Measurements from ENCODE around the gene ARHGAP18.
A peak's percentile ranks its signal among the peaks of the same experiment; 100 is the strongest.

The ARHGAP18 gene

DNA sequence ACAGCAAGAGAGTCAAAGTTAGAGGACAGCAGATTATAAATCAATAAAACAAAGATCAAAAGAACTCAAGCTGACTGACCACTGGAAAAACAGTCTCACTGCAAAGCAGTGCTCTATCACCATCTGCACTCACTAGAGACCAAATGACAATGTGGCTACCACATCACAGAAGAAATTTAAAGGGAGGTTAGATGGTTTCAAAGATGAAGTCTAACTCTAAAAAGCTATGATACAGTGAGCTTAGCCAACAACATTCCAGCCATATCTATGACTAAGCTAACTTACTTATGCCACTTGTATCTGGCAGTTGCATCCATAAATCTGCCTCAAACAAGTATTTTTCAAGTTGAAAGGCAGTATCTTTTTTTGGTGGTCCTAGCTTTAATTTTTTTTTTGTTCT is 68.6 kb downstream of the ARHGAP18 start:
- H3K4me1 ChIP-seq (ENCODE audit: control insufficient read depth in 5 of 5, insufficient read depth in 5 of 5, low read length in 5 of 5) = peaks cover 3 to 46% (median 21%) of the 10 kb centered on the region in 5 donors

DNA sequence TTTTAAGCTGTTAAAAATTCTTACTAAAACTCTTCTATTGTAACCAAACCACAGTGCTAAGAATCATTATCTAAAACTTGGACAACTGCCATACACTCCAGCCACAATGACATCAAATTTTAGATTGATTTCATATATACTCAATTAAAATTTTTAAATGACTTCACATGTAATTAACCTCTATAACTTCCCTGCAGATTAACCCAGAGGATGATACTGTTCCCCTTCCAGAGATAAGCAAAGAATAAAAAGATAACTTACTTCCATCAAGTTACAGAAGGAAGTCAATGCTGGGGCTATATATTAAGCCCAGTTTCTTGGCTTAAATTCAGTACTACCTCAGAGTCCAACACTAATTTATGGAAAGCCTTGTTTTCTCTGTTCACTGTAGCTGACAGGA is 71.3 kb downstream of the ARHGAP18 start:
- Histone ChIP-seq H3K9me3 (ENCODE audit: control insufficient read depth in 5 of 5, low read length in 5 of 5) (no peaks in the 10 kb centered on the region), H3K27me3 (ENCODE audit: control insufficient read depth in 5 of 5, insufficient read depth in 4 of 5, low read length in 5 of 5) (no peaks in the 10 kb centered on the region), H3K9ac (ENCODE audit: low read length in 5 of 5) (no peak overlapping the region), H3K4me3 (ENCODE audit: low read depth in 1 of 5, low read length in 5 of 5) (no peak overlapping the region), H3K36me3 (ENCODE audit: control insufficient read depth in 5 of 5, insufficient read depth in 5 of 5, low read length in 5 of 5) (peaks cover 6 to 21% (median 10%) of the 10 kb centered on the region in 5 donors), H3K27ac (ENCODE audit: low read depth, low read length) (no peak overlapping the region), H3K4me1 (ENCODE audit: control insufficient read depth in 5 of 5, insufficient read depth in 5 of 5, low read length in 5 of 5) (peaks cover 0 to 29% (median 0%) of the 10 kb centered on the region in 5 donors)

More for the DNA sequence above, 68.6 kb downstream of the ARHGAP18 start:
- Histone ChIP-seq H3K4me3 (ENCODE audit: low read depth in 1 of 5, low read length in 5 of 5) (no peak overlapping the region), H3K9ac (ENCODE audit: low read length in 5 of 5) (no peak overlapping the region), H3K9me3 (ENCODE audit: control insufficient read depth in 5 of 5, low read length in 5 of 5) (no peaks in the 10 kb centered on the region), H3K36me3 (ENCODE audit: control insufficient read depth in 5 of 5, insufficient read depth in 5 of 5, low read length in 5 of 5) (peaks cover 6 to 20% (median 10%) of the 10 kb centered on the region in 5 donors), H3K27me3 (ENCODE audit: control insufficient read depth in 5 of 5, insufficient read depth in 4 of 5, low read length in 5 of 5) (no peaks in the 10 kb centered on the region), H3K27ac (ENCODE audit: low read depth, low read length) (peak overlapping the region; percentile 16)

- no peaks in the 10 kb centered on the region for H3K27me3 ChIP-seq (ENCODE audit: control insufficient read depth in 5 of 5, insufficient read depth in 4 of 5, low read length in 5 of 5)
- H3K27ac ChIP-seq (ENCODE audit: low read depth, low read length) = no peak overlapping the region
- no peaks in the 10 kb centered on the region for H3K9me3 ChIP-seq (ENCODE audit: control insufficient read depth in 5 of 5, low read length in 5 of 5)
- H3K36me3 ChIP-seq (ENCODE audit: control insufficient read depth in 5 of 5, insufficient read depth in 5 of 5, low read length in 5 of 5) = peaks cover 6 to 24% (median 10%) of the 10 kb centered on the region in 5 donors
- H3K4me3 ChIP-seq (ENCODE audit: low read depth in 1 of 5, low read length in 5 of 5) = no peak overlapping the region
- no peak overlapping the region for H3K9ac ChIP-seq (ENCODE audit: low read length in 5 of 5)
- peaks cover 0 to 24% (median 0%) of the 10 kb centered on the region in 5 donors for H3K4me1 ChIP-seq (ENCODE audit: control insufficient read depth in 5 of 5, insufficient read depth in 5 of 5, low read length in 5 of 5)
Observed at GRCh38 chr6:129638055-129638684, 71.8 kb downstream of the ARHGAP18 start.

DNA sequence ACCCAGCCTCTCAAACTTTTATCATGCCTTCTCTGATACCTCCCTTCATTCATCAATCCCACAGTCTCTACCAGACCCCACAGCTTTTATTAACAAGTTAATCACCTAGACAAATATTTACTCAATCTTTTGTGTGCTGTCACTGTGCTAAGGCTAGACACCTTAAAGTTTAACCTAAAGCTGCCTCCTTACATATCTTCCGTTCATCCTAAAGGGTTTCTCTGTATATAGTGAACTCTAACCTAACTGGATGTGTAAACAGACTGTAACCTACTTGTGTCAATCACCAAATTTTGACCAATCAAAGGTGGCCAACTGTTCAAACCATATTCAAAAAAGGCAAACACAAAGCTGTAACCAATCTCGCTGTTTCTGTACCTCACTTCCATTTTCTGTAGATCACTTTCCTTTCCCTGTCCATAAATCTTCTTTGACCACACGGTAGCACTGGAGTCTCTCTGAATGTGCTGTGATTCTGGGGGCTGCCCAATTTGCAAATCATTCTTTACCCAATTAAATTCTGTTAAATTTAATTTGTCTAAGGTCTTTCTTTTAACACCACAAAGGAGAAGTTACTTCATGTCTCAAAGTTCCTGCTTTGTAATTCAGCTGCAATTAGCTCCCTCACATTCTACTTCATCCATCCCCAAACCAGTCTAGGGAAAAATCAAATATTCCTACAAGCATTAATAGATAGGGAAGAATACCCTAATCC is 72.5 kb downstream of the ARHGAP18 start:
- peaks cover 0 to 24% (median 0%) of the 10 kb centered on the region in 5 donors for H3K4me1 ChIP-seq (ENCODE audit: control insufficient read depth in 5 of 5, insufficient read depth in 5 of 5, low read length in 5 of 5)
- no peaks in the 10 kb centered on the region for H3K9me3 ChIP-seq (ENCODE audit: control insufficient read depth in 5 of 5, low read length in 5 of 5)
- no peak overlapping the region for H3K9ac ChIP-seq (ENCODE audit: low read length in 5 of 5)
- H3K27ac ChIP-seq (ENCODE audit: low read depth, low read length) = no peak overlapping the region
- H3K4me3 ChIP-seq (ENCODE audit: low read depth in 1 of 5, low read length in 5 of 5) = no peak overlapping the region
- peaks cover 6 to 26% (median 10%) of the 10 kb centered on the region in 5 donors for H3K36me3 ChIP-seq (ENCODE audit: control insufficient read depth in 5 of 5, insufficient read depth in 5 of 5, low read length in 5 of 5)
- H3K27me3 ChIP-seq (ENCODE audit: control insufficient read depth in 5 of 5, insufficient read depth in 4 of 5, low read length in 5 of 5) = no peaks in the 10 kb centered on the region

DNA sequence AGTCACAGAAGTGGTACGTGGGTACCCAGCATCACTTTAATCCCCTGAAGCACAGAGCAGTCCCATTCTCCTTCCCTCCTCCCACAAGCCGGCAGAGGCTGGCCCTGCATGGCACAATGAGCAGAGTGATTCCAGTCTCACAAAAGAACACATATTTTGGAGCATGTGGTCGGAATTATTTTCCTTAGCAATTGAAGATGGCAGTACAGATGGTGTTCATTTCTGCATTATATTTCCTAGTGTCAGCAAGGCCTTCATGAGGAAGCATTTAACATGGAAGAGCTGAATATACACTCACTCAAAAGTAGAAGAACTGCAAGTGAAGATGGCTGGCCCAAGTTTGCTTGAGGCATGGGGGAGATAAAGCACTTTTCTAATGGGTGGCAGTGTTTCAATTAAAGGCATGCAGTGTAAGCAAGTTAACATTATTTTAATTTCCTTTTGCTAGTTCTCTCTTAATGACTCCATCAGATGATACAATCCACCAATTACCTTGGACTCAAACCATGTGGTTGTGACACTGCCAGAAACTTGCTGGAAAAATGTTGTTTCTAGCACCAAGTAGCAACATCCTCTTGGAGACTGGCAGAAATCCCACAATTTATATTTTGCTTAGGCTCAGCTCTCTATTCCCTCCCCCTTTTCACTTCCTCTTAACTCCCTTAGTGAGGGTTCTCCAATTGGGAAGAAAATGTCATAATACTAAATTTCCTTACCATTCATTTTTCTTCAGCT is 74.4 kb downstream of the ARHGAP18 start:
- Histone ChIP-seq H3K27ac (ENCODE audit: low read depth, low read length) (no peak overlapping the region), H3K9me3 (ENCODE audit: control insufficient read depth in 5 of 5, low read length in 5 of 5) (no peaks in the 10 kb centered on the region), H3K4me1 (ENCODE audit: control insufficient read depth in 5 of 5, insufficient read depth in 5 of 5, low read length in 5 of 5) (peaks cover 0 to 24% (median 0%) of the 10 kb centered on the region in 5 donors), H3K9ac (ENCODE audit: low read length in 5 of 5) (no peak overlapping the region), H3K36me3 (ENCODE audit: control insufficient read depth in 5 of 5, insufficient read depth in 5 of 5, low read length in 5 of 5) (peaks cover 8 to 31% (median 11%) of the 10 kb centered on the region in 5 donors), H3K4me3 (ENCODE audit: low read depth in 1 of 5, low read length in 5 of 5) (no peak overlapping the region), H3K27me3 (ENCODE audit: control insufficient read depth in 5 of 5, insufficient read depth in 4 of 5, low read length in 5 of 5) (no peaks in the 10 kb centered on the region)

DNA sequence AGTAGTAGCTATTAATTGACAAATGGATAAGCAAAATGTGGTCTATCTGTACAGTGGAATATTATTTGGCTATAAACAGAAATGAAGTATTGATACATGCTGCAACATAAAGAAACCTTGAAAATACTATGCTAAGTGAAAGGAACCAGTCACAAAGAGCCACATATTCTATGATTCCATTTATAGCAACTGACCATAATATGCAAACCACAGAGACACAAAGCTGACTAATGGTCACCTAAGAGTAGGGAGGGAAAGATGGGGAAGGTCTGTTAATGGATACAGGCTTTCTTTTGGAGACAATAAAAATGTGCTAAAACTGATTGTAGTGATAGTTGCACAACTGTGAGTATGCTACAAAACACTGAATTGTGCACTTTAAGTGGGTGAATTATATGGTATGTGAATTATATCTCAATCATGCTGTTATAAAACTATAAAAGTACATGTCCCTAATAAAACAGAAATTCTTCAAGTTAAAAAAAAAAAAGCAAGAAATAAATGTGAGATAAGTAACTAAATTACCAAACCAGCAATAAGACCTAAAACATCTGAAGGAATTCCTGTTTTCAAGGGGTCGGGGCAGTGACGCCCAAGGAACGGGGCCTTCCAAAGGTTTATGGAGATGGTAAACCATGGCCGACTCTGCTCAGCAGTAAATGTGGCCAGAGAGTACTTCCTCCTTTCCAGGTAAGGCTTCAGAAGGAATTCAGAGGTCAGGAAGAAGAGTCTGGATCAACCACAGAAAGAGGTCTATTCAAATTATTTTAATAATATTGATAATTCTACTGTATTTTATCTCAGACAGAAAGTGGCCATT is 75.4 kb downstream of the ARHGAP18 start:
- no peaks in the 10 kb centered on the region for H3K27me3 ChIP-seq (ENCODE audit: control insufficient read depth in 5 of 5, insufficient read depth in 4 of 5, low read length in 5 of 5)
- H3K27ac ChIP-seq (ENCODE audit: low read depth, low read length) = no peak overlapping the region
- peaks cover 7 to 31% (median 11%) of the 10 kb centered on the region in 5 donors for H3K36me3 ChIP-seq (ENCODE audit: control insufficient read depth in 5 of 5, insufficient read depth in 5 of 5, low read length in 5 of 5)
- H3K9ac ChIP-seq (ENCODE audit: low read length in 5 of 5) = no peak overlapping the region
- H3K4me3 ChIP-seq (ENCODE audit: low read depth in 1 of 5, low read length in 5 of 5) = no peak overlapping the region
- no peaks in the 10 kb centered on the region for H3K9me3 ChIP-seq (ENCODE audit: control insufficient read depth in 5 of 5, low read length in 5 of 5)
- peaks cover 0 to 24% (median 0%) of the 10 kb centered on the region in 5 donors for H3K4me1 ChIP-seq (ENCODE audit: control insufficient read depth in 5 of 5, insufficient read depth in 5 of 5, low read length in 5 of 5)

DNA sequence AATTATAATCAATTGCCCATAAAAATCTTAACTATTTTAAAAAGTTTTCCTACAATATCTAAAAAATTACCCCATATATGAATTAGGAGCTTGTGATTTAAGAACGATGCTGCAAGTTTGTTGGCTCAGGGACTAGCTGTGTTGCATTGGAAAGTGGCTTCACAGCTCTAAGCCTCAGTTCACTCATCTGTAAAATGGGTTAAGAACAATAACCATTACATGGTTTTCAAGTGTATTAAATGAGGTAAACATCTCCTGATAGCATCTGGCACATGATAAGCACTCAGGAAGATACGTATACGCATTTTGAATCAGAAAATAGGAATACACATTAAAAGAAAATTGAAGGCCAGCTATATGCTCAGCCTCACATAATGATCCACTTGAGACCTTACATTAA is 76.4 kb downstream of the ARHGAP18 start:
- Histone ChIP-seq H3K9me3 (ENCODE audit: control insufficient read depth in 5 of 5, low read length in 5 of 5) (no peaks in the 10 kb centered on the region), H3K4me3 (ENCODE audit: low read depth in 1 of 5, low read length in 5 of 5) (no peak overlapping the region), H3K27ac (ENCODE audit: low read depth, low read length) (no peak overlapping the region), H3K9ac (ENCODE audit: low read length in 5 of 5) (no peak overlapping the region), H3K36me3 (ENCODE audit: control insufficient read depth in 5 of 5, insufficient read depth in 5 of 5, low read length in 5 of 5) (peaks cover 7 to 37% (median 17%) of the 10 kb centered on the region in 5 donors), H3K4me1 (ENCODE audit: control insufficient read depth in 5 of 5, insufficient read depth in 5 of 5, low read length in 5 of 5) (peaks cover 0 to 20% (median 0%) of the 10 kb centered on the region in 5 donors), H3K27me3 (ENCODE audit: control insufficient read depth in 5 of 5, insufficient read depth in 4 of 5, low read length in 5 of 5) (no peaks in the 10 kb centered on the region)

- Histone ChIP-seq H3K9me3 (ENCODE audit: control insufficient read depth in 5 of 5, low read length in 5 of 5) (no peaks in the 10 kb centered on the region), H3K4me1 (ENCODE audit: control insufficient read depth in 5 of 5, insufficient read depth in 5 of 5, low read length in 5 of 5) (peaks cover 0 to 10% (median 0%) of the 10 kb centered on the region in 5 donors), H3K27me3 (ENCODE audit: control insufficient read depth in 5 of 5, insufficient read depth in 4 of 5, low read length in 5 of 5) (no peaks in the 10 kb centered on the region), H3K27ac (ENCODE audit: low read depth, low read length) (no peak overlapping the region), H3K4me3 (ENCODE audit: low read depth in 1 of 5, low read length in 5 of 5) (no peak overlapping the region), H3K9ac (ENCODE audit: low read length in 5 of 5) (no peak overlapping the region), H3K36me3 (ENCODE audit: control insufficient read depth in 5 of 5, insufficient read depth in 5 of 5, low read length in 5 of 5) (peaks cover 9 to 33% (median 17%) of the 10 kb centered on the region in 5 donors)
Observed at GRCh38 chr6:129632172-129632613, 77.8 kb downstream of the ARHGAP18 start.

GRCh38 chr6:129631070-129631469 is 78.9 kb downstream of the ARHGAP18 start:
- peaks cover 0 to 9% (median 0%) of the 10 kb centered on the region in 5 donors for H3K4me1 ChIP-seq (ENCODE audit: control insufficient read depth in 5 of 5, insufficient read depth in 5 of 5, low read length in 5 of 5)
- no peak overlapping the region for H3K9ac ChIP-seq (ENCODE audit: low read length in 5 of 5)
- H3K4me3 ChIP-seq (ENCODE audit: low read depth in 1 of 5, low read length in 5 of 5) = no peak overlapping the region
- H3K9me3 ChIP-seq (ENCODE audit: control insufficient read depth in 5 of 5, low read length in 5 of 5) = no peaks in the 10 kb centered on the region
- peaks cover 9 to 24% (median 13%) of the 10 kb centered on the region in 5 donors for H3K36me3 ChIP-seq (ENCODE audit: control insufficient read depth in 5 of 5, insufficient read depth in 5 of 5, low read length in 5 of 5)
- no peaks in the 10 kb centered on the region for H3K27me3 ChIP-seq (ENCODE audit: control insufficient read depth in 5 of 5, insufficient read depth in 4 of 5, low read length in 5 of 5)
- no peak overlapping the region for H3K27ac ChIP-seq (ENCODE audit: low read depth, low read length)

Measured in subcutaneous abdominal adipose tissue (tissue), 5 donors.